ENCODE data around the gene RALB. TPM values are rescaled to one million over a fixed set of nuclear protein-coding genes. Genes with fewer than 3 reads are reported as not detected.

RALB gene
- total and polyA plus RNA-seq, 8 donors, result 26.3 to 87.4 (median 41.5) TPM

- WGBS, 5 donors, result 79 to 81% (median 81%) methylated on average over 9 of the region's 9 CpGs
- H3K4me1 ChIP-seq, result no peaks in the 10 kb centered on the region
- intact Hi-C loops (cut with DNase I; ENCODE audit: low total_unique reads), result no loop called here
- H3K4me3 ChIP-seq, result no peak overlapping the region
- no peaks in the 10 kb centered on the region for H3K36me3 ChIP-seq
- no peaks in the 10 kb centered on the region for H3K9me3 ChIP-seq
- H3K27me3 ChIP-seq, result peaks cover 0 to 26% (median 0%) of the 10 kb centered on the region in 3 donors
- DNase-seq, result no peak
- H3K27ac ChIP-seq, result no peak overlapping the region
- no peak for TF ChIP-seq CTCF (IDR thresholded peaks at IDR 0.05)
- TF ChIP-seq POLR2AphosphoS5 (IDR thresholded peaks at IDR 0.05), result no peak
- TF ChIP-seq POLR2A (IDR thresholded peaks at IDR 0.05), result no peak
- TF ChIP-seq EP300 (IDR thresholded peaks at IDR 0.05), result no peak
Measured at GRCh38 chr2:120326066-120326465, 73.4 kb downstream of the RALB start.

- no peak for DNase-seq
- H3K36me3 ChIP-seq, result no peaks in the 10 kb centered on the region
- WGBS, 5 donors, result 75 to 83% (median 78%) methylated on average over 21 to 24 of the region's 24 CpGs
- no peak overlapping the region for H3K4me3 ChIP-seq
- no peaks in the 10 kb centered on the region for H3K9me3 ChIP-seq
- H3K27ac ChIP-seq, result no peak overlapping the region
- no peaks in the 10 kb centered on the region for H3K4me1 ChIP-seq
- H3K27me3 ChIP-seq, result peaks cover 0 to 38% (median 0%) of the 10 kb centered on the region in 3 donors
- intact Hi-C loops (cut with DNase I; ENCODE audit: low total_unique reads), result no loop called here
- no peak for TF ChIP-seq POLR2AphosphoS5 (IDR thresholded peaks at IDR 0.05)
- TF ChIP-seq CTCF (IDR thresholded peaks at IDR 0.05), result no peak
- TF ChIP-seq POLR2A (IDR thresholded peaks at IDR 0.05), result no peak
- TF ChIP-seq EP300 (IDR thresholded peaks at IDR 0.05), result no peak
Measured at GRCh38 chr2:120330946-120331822, 78.5 kb downstream of the RALB start.

- Histone ChIP-seq H3K27ac (no peak overlapping the region), H3K27me3 (peaks cover 0 to 37% (median 0%) of the 10 kb centered on the region in 3 donors), H3K4me3 (no peak overlapping the region), H3K4me1 (no peaks in the 10 kb centered on the region), H3K36me3 (no peaks in the 10 kb centered on the region), H3K9me3 (no peaks in the 10 kb centered on the region)
- no peak for TF ChIP-seq CTCF (IDR thresholded peaks at IDR 0.05)
- no peak for TF ChIP-seq POLR2AphosphoS5 (IDR thresholded peaks at IDR 0.05)
- no peak for TF ChIP-seq POLR2A (IDR thresholded peaks at IDR 0.05)
- TF ChIP-seq EP300 (IDR thresholded peaks at IDR 0.05), result no peak
- DNase-seq, result no peak
- intact Hi-C loops (cut with DNase I; ENCODE audit: low total_unique reads), result no loop called here
- WGBS, 5 donors, result 38 to 56% (median 45%) methylated on average over 4 of the region's 4 CpGs
Measured at GRCh38 chr2:120331903-120332302, 79.3 kb downstream of the RALB start.

GRCh38 chr2:120332384-120332783 lies 79.7 kb downstream of the RALB start:
- H3K9me3 ChIP-seq, result no peaks in the 10 kb centered on the region
- H3K27ac ChIP-seq, result no peak overlapping the region
- H3K36me3 ChIP-seq, result no peaks in the 10 kb centered on the region
- intact Hi-C loops (cut with DNase I; ENCODE audit: low total_unique reads), result no loop called here
- peaks cover 0 to 37% (median 0%) of the 10 kb centered on the region in 3 donors for H3K27me3 ChIP-seq
- no peak for DNase-seq
- no peak overlapping the region for H3K4me3 ChIP-seq
- WGBS, 5 donors, result 88 to 96% (median 92%) methylated on average over 6 of the region's 6 CpGs
- TF ChIP-seq POLR2AphosphoS5 (IDR thresholded peaks at IDR 0.05), result no peak
- TF ChIP-seq POLR2A (IDR thresholded peaks at IDR 0.05), result no peak
- TF ChIP-seq EP300 (IDR thresholded peaks at IDR 0.05), result no peak
- TF ChIP-seq CTCF (IDR thresholded peaks at IDR 0.05), result no peak
- no peaks in the 10 kb centered on the region for H3K4me1 ChIP-seq

Measured in stomach (tissue), 9 donors.